H1 (cell line): ENCODE measurements around the gene KRT35. TPM values are rescaled to one million over a fixed set of nuclear protein-coding genes. Genes with fewer than 3 reads are reported as not detected.

Experiments
- CHD7 ChIP-seq: fragments of 300-600 bp; sonication (generic); IDR thresholded peaks from 2 replicates; pipeline ENCODE4 v1.7.1; 2012; ENCODE audit warnings: low read length, moderate library complexity, mild to moderate bottlenecking, inconsistent platforms; ENCODE audit not compliant: insufficient replicate concordance
- EZH2 ChIP-seq: fragments of 200-600 bp; sonication (generic); IDR thresholded peaks from 2 replicates; pipeline ENCODE4 v1.7.1; 2012; ENCODE audit warnings: low read depth, mild to moderate bottlenecking, moderate library complexity, low read length, inconsistent platforms; ENCODE audit not compliant: severe bottlenecking
- KDM1A ChIP-seq: fragments of 200-600, 300-600 bp; sonication (generic); IDR thresholded peaks from 2 replicates; pipeline ENCODE4 v1.7.1; 2016; ENCODE audit warnings: mild to moderate bottlenecking, low read length, borderline replicate concordance
- KDM4A ChIP-seq: IDR thresholded peaks from one replicate; pipeline ENCODE4 v1.7.1; 2012; ENCODE audit warnings: low read depth, mild to moderate bottlenecking, moderate library complexity, low read length, inconsistent platforms; ENCODE audit not compliant: severe bottlenecking
- POLR2A ChIP-seq, 2 experiments: IDR thresholded peaks; 1 replicate in 1 of 2; 2 replicates in 1 of 2; pipeline ENCODE4 v1.6.1; 2011; ENCODE audit warnings: low read depth in 2 of 2, low read length in 2 of 2, mild to moderate bottlenecking in 2 of 2; ENCODE audit errors: control extremely low read depth in 1 of 2
- USF2 ChIP-seq: IDR thresholded peaks from 2 replicates; pipeline ENCODE4 v1.6.1; 2011; ENCODE audit warnings: low read length, improper control_type of control experiment
- polyA plus RNA-seq, 7 experiments: library from polyadenylated mRNA; depleted of rRNA in 3 of 7; stranded (reverse) in 5 of 7; unstranded in 2 of 7; fragments of >200 nt in 5 of 7; fragments of 200-250 nt in 2 of 7; gene quantifications; 1 replicate in 5 of 7; 2 replicates in 1 of 7; 4 replicates in 1 of 7; pipeline versions ENCODE4 v1.2.1 to v1.2.3, GENCODE V29; 2011 to 2013; ENCODE audit warnings: missing spikeins in 2 of 7, mixed read lengths in 2 of 7
- total RNA-seq: library from RNA; stranded (reverse); fragmentation: NEBNext Ultra II Directional; extraction: Animal tissue kit (Norgen Biotek cat#: 25700); gene quantifications from 2 replicates; pipeline ENCODE4 v1.2.1, GENCODE V29; 2021

KRT35 gene
- total and polyA plus RNA-seq, 2 of the 8 experiments (the other 6 are each of a cell fraction or from before 2014, with no cell fraction given) = not detected

GRCh38 chr17:41463746-41464145, 17.2 kb downstream of the KRT35 start (continued):
- TF ChIP-seq USF2 = no peak
- no peak for TF ChIP-seq KDM4A
- TF ChIP-seq KDM1A = no peak
- no peak for TF ChIP-seq EZH2
- no peak for TF ChIP-seq POLR2A (IDR thresholded peaks at IDR 0.05; ENCODE audit: control extremely low read depth in 1 of 2, low read depth in 2 of 2, low read length in 2 of 2)
- no peak for TF ChIP-seq CHD7
